ENCODE measurements around the gene UBTD2.

Gene UBTD2

DNA sequence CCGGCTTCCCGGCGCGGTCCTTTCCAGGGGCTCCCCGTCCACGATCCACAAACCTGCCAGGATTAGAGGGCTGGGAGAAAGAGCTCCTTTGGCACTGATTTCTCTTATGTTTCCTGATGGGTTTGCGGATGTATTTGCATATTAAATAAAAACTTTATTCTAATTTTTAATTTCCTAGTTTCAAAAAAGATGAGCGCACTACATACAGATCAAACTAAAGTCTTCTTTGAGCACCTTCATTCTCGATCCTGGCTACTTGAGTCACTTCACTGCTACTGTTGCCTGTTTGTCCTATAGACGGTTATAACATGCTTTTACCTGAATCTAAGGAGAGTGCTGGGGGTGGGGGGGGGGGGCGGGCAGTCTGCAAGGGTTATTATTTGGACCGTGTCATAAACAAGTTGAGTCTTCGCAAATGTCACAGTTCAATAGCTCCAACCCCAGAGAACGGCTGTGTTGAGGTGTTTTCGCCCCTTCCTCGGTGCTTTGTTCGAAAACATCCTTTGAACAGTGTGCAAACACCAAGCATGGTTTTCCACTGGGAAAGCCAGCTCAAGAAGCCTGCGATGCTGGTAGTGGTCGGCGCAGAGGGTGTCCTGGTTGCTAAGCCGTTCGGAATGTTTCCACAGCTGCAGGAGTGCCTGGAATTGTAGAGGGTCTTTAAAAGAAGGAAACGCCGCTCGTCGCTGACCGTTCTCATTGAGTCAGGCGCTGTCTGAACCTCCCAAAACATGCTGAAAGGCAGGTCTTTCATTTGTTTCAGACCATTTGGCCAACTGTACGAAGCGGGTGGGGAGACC is 94.5 kb downstream of the UBTD2 start:
- DNase-seq: no peak

DNA sequence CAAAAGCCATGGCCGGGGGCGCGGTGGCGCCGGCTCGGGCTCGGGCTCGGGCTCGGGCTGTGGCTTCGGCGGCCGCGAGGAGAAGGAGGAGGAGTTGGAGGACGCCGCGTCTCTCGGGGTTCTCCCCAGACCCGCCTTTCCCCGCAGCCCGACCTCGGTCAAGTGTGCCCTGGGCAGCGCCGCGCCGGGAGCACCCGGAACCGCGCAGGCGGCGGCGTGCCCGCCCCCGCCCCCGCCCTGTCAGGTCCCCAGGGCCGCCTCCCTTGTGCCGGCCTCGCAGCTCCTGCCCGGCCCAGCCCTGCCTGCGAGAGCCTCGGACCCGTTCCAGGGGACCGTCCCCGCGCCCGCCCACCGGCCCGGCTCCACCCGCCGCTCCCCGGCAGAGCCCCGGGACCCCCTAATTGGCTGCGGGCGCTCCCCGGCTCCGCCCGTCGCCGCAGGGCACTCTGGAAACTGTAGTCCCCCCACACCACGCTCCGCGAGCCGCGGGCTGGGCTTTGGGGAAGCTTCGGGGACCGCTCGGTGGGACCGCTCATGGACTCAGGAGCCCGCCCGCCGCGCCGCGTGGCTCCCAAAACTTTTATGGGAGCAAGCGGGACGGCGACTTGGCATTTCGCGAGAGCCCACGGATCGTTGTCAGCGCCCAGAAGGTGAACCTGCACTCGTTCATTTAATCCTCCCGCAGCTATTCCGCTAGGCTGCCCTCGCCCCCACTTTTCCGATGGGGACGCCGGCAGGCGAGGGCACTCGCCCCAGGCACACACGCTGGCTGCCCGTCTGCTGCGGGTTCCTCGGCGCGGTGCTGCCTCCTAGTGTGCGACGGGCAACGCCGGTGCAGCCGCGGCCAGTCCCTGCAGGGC is 95.3 kb downstream of the UBTD2 start, which contains the start of gene STK10:
Gene STK10, minus strand, starts transcription at position 192 of the 860 bp plus-strand sequence. Its CDS starts 182 bp downstream, at position 10.
- DNase-seq: peak; percentile 92

DNA sequence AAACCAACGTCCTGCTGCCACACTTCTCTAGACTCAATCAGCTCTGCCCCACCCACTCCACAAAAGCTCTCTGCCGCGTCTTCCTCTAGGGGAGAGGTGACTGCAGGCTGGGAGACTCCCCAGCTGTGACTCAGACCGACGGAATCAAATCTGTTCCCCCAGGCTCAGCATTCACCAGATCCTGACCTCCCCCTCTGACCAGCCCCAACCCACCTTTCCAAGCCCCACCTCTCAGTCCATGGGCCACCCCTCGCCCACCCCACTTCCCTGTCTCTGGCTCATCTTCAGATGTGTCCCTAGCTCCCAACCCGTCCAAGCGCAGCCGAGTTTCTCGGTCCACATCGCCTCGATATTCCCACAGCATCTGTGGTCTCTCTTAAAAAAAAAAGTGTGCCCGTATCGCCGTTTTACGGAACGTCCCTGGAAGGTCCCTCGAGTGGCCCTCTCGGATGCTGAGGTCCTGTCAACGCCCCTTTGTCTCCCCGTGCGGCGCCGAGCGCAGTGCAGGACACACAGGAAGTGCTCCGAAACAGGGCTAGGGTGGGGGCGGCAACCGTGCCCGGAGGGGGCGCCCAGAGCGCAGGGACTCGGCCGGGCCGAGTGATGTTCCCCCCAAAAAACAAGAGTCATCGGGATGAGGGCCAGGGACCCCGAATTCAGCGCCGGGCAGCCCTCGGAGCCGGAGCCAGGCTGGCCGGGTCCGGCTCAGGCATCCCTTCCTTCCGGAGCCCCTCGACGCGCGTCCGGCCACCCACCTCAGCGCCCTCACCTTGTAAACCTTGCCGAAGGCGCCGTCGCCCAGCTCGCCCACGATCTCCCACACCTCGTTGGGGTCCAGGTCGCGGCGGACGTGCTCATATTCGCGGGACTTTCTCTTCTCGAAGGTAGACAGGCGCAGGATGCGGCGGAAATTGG is 96.2 kb downstream of the UBTD2 start:
- peak; percentile 69 for DNase-seq

DNA sequence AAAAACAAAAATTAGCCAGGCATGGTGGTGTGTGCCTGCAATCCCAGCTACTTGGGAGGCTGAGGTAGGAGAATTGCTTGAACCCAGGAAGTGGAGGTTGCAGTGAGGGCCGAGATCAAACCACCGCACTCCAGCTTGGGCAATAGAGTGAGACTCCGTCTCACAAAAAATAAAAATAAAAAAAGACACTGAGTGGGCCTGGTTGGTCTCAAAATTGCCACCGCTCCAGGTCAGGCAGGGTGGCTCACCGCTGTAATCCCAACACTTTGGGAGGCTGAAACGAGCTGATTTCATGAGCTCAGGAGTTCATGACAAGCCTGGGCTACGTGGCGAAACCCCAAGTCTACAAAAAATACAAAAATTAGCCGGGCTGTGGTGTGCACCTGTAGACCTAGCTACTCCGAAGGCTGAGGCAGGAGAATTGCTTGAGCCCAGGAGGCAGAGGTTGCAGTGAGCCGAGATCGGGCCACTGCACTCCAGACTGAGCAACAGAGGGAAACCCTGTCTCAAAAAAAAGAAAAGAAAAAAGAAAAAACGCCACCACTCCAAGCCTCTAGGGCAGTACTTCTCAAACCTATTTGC is 97.4 kb downstream of the UBTD2 start:
- no peak for DNase-seq

DNA sequence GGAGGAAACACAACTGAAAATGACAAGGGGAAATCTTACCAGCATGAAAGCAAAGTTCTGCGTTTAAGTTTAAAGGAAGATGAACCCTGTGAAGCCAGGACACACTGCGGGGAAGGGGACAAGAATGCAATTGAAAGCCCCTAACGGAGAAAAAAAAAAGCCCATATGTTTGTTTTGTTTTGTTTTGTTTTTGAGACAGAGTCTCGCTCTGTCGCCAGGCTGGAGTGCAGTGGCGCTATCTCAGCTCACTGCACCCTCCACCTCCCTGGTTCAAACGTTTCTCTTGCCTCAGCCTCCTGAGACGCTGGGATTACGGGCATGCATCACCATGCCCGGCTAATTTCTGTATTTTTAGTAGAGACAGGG is 98.5 kb downstream of the UBTD2 start:
- DNase-seq: no peak

DNA sequence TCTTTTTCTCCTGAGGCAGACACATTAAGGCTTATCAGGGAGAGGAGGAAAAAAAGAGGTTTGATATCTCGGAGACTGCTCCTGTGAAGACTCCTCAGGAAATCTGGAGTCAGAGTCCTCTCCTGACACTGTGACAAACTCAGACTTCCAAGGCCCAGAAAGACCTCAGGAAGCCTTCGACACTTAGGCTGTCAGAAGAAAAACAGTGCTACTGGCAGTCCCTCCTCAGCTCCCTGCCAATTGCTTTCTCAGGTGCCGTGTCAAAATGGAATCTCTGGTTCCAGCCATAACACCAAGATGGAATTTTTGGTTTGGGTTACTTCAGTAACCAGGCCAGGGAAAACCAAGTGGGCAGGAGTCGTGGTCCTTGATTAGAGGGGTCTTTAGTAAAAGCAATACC is 99.7 kb downstream of the UBTD2 start:
- DNase-seq: no peak

DNA sequence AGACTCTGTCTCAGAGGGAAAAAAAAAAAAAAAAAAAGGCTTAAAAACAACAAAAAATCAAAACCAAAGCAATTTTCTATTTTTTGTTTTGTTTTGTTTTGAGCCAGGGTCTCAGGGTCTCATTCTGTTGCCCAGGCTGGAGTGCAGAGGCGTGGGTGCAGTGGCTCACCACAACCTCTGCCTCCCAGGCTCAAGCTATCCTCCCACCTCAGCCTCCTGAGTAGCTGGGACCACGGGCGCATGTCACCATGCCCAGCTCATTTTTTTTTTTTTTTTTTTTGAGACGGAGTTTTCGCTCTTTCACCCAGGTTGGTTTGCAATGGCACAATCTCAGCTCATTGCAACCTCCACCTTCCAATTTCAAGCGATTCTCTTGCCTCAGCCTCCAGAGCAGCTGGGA is 101.3 kb downstream of the UBTD2 start:
- DNase-seq: no peak

DNA sequence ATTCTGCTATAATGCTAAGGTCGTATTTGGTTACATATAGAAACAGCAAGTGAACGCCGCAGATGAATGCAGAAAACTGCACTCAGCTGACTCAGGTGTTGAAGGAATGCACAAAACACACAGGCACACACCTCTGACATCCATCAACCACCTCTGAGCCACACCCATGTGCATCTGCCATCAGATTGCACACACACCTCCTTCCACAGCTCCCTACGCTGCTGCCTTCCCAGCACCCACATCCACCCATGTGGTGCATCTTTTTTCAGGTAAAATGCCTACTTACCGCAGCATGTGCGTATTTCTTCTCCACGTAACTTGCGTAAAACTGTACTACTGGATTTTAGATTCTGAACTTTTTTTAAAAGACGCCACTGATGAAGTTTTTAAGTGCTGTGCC is 102.6 kb downstream of the UBTD2 start:
- DNase-seq: no peak

DNA sequence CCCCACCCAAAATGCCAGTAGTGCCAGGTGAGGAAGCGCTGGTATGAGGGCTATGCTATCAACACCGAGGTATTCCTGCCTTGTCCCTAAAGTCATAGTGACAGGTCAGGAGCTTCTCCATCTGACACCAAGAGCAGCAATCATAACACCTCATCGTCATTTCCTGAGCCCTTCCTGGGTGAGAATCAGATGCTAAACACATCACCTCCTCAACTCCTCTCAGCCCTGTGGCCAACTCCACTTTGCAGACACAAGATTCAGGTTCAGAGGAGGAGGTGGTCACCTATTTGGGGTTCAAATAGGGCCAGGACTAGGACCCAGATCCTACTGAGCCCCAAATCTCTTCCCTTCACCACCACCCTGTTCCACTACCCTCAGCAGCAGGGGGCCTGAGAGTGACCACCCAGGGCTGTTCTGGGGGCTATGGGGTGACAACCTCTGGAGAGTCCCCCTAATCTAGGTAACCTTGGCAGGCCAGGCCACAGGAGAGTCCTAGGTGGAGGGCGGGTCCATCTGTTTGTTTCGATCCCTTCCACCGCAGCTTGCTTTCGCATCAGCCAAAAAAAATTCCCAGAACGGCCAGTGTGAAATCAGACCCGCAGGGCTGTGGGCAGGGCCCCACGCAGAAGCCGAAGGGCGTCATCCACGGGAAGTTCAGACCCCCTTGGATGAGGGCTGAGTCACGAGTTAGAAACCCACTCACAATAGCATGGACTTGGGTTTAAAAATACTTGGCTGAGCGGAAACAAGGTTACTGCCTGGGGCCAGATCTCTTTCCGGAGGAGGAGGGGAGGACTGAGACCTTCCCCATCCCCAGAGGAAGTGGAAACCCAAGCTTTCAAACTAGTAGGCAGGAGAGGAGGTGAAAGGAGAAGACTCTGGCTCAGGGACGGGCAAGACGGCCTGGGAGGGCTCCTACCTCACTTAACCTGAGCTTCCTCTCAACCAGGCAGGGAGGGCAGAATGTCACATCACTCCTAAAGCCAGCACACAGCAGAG is 104.3 kb downstream of the UBTD2 start:
- peak; percentile 33 for DNase-seq

DNA sequence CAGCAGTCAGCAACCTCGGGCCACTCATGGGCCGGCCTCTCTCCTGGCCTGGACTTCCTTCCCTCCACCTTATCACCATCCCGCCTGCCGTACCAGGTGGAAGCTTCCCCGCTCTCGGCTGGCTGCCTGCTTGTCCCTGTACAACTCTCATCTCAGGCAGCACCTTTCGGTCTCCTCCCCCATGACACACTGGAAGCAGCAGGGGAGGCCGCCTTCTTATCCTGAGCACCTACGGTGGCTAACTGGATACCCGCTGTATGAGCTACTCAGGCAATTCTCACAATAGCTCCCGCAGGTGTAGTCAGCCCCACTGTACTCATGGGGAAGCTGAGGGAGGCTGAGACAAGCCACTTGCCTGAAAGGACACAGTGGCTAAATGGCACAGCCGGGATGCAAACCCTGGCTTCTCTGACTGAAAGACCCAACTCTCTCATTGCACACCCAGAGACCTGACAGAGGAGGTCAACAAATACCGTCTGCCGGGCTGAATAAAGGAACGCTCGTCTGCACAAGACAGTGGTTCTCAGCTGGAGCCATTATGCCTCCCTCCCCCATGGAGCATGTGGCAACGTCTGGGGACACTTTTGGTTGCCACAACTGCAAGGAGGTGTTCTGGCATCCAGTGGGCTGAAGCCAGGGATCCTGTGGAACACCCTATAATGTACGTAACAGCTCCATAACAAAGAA is 105.1 kb downstream of the UBTD2 start:
- peak; percentile 39 for DNase-seq

DNA sequence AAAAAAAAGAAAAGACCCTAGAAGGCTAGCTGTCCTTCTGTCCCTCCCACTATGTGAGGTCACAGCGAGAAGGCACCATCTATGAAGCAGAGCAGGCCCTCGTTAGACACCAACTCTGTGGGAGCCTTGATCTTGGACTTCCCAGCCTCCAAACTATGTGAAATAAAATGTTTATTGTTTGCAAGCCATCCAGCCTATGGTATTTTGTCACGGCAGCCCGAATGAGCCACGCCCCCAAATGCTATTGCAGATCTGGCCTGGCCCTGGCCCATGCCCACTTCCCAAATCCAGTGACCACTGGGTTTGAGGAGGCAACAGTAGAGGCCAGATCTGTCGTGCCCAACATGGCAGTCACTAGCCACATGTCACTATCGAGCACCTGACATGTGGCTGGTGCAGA is 106.4 kb downstream of the UBTD2 start:
- DNase-seq: no peak

DNA sequence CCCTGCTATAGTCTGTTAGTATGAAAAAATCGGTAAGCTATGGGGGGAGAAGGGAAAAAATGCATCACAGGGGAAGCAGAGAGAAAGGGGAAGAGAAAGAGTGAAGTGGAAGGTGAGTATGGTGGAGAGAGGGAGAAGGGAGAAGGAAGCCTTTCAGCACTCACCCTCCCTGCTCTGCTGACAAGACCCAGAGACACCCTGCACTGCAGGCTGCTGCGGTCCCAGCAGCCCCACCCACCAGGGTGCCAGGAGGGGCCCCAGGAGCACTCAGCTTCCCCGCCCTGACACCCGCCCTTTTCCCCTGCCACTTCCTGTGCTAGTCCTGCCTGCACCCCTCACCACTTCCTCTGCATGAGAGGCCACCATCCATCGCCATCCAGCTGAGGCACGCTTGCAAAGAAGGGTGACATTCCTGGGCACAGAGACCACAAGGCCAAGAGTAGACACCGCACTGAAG is 108.3 kb downstream of the UBTD2 start:
- DNase-seq: peak; percentile 85

DNA sequence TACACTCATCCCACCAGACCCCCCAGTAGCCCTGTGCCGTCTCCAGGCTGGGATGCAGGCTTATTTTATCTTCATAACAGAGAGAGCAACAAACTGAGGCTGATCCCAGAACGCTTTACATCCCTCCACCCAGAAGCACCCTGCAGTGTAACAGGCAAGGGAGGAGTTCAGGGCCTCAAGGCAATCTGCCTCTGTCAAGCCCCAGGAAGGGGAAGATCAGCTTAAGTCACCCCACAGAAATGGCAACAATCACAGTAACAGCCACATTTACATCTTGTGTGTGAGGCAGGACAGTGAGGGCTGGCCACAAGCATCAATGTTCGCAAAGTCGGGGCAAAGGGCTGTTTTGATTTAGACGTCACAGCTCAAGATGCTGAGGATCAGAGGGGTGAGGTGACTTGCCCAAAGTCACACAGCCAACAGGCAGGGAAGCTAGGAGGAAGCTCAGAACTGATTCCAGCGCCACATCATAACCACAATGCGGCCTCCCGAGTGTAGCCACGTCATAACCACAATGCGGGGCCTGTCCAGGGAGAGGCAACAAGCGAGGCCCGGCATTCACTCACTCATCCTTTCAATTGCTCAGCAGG is 109.9 kb downstream of the UBTD2 start:
- DNase-seq: peak; percentile 61

DNA sequence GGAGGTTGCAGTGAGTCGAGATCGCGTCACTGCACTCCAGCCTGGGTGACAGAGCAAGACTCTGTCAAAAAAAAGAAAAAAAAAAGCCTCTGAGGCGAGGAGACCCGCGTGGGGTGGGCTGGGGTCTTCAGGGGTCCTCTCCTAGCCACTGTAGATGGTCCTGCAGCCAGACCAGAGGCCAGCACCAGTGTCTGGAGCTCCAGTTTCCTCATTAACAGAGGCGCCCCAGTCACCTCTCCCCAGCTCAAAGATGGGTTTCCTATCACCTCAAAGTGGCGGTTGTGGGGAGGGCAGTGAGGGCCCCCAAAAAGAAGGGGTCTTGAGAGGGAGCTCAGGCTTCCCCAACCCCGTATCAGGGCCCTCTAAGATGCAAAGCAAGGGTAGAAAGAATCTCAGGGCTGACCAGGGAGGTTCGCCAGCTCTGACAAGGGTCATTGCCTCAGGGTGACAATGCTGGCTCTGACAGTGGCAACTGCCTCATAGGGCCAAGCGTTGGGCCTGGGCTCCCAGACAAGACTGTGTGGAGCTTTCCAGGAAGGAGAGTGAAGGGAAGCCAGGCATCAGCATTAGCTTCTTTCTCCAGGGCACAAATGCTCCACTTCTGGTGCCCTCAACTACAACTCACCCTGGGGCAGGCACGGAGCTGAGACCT is 110.5 kb downstream of the UBTD2 start:
- DNase-seq: no peak

DNA sequence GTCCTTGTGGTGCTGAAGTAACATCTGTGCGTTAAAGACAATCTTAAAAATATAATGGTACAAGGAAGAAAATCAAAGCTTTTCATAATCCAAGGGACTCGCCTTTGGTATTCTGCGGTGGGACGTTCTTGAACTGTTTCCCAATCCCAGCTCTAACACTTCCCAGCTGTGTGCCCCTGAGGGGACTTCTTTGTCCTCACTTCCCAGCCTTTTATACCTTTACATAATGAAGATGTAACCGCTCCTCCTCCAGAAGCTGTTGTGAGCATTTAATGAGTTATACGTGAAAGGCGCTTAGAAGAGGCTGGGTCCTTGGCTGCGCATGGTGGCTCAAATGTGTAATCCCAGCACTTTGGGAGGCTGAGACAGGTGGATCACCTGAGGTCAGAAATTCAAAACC is 112.4 kb downstream of the UBTD2 start:
- DNase-seq: no peak

DNA sequence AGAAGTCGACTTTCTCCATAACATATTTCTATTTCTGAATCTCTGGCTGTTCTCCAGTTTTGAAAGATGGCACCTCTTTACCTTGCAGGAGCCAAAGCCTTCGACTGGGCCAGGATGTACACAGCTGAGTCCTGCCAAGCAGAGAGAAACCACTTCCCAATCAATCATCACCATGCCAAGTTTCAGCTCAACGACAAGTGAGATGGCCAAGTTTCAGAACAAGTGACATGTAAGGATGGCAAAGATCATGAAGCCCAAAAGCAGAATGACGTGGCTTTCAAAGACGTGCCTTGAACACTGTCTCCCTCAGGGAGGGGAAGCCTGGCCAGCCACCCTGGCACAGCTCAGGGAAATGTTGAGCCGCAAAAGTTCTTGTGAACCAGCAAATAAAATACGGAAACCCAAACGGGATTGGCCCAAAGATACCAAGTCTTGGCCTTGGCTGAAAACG is 113.3 kb downstream of the UBTD2 start:
- no peak for DNase-seq

DNA sequence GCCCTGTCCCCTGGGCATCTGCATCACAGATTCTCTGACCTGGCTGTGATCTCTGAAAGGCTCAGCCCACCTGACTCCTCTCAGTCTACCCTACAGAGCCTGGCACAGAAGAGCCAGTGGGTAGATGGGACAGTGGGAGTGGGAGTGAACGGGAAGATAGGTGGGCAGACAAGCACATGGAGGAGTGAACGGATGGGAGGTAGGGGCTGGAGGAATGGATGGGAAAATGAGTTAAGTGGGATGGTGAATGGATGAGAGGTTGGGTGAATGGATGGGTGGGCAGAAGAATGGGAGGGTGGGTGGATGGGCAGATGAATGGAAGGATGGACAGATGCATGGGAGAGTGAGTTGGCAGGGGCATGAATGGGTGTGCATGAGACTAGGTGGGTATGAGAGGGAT is 114.3 kb downstream of the UBTD2 start:
- no peak for DNase-seq

DNA sequence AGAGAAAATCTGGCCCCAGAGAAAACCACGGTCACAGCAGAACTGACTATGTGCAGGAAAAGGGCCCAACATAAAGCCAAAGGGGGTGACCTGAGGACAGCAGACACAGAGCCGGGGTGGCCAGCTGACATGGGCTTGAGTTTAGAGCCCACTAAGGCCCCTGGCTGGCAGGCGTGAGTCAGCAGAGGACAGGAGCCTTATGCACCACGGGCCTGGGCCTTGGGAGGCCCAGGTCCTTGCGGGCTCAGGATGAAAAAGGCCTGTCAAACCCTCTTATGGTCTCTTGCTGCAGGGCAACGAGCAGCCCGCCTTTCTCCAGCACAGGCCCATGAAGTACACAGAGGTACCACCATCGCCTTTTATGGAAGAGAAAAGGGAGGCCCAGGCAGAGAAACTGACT is 115.3 kb downstream of the UBTD2 start:
- DNase-seq: no peak

DNA sequence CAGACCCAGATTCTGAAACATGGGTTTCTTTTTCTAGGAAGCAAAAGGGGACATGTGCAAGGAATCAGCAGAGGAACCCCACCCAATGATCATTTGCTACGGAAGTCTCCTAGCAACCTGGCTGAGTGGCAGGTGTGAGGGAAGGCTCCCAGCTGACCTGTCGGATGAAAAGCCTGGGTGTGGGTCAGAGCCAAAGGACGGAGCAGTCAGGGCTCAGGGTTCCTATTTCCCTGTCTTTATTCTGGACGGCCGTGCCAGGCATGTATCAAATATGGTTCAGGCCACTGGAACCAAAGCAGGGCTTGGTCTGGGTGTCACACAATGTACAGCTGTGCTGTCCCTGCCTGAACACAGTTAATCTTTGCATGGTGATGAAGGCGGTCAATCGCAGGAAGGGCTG is 115.7 kb downstream of the UBTD2 start:
- no peak for DNase-seq

All from activated CD8-positive, alpha-beta memory T cell treated with anti-CD3 and anti-CD28 coated beads, Interleukin-2, amount 50 U/mL, for 4 hours (primary cell).